ENCODE results near the gene INTS2.

GRCh38 chr17:61897548-61898180, 30.1 kb downstream of the INTS2 start:
- TF ChIP-seq CTCF (conservative IDR thresholded peaks at IDR 0.05; ENCODE audit: low read depth, low read length) (no peak), EZH2 (IDR thresholded peaks at IDR 0.05; ENCODE audit: borderline replicate concordance, low read depth, low read length, poor library complexity, severe bottlenecking) (no peak)
